ENCODE results near the gene DNAH9.

DNAH9 gene, protein sequence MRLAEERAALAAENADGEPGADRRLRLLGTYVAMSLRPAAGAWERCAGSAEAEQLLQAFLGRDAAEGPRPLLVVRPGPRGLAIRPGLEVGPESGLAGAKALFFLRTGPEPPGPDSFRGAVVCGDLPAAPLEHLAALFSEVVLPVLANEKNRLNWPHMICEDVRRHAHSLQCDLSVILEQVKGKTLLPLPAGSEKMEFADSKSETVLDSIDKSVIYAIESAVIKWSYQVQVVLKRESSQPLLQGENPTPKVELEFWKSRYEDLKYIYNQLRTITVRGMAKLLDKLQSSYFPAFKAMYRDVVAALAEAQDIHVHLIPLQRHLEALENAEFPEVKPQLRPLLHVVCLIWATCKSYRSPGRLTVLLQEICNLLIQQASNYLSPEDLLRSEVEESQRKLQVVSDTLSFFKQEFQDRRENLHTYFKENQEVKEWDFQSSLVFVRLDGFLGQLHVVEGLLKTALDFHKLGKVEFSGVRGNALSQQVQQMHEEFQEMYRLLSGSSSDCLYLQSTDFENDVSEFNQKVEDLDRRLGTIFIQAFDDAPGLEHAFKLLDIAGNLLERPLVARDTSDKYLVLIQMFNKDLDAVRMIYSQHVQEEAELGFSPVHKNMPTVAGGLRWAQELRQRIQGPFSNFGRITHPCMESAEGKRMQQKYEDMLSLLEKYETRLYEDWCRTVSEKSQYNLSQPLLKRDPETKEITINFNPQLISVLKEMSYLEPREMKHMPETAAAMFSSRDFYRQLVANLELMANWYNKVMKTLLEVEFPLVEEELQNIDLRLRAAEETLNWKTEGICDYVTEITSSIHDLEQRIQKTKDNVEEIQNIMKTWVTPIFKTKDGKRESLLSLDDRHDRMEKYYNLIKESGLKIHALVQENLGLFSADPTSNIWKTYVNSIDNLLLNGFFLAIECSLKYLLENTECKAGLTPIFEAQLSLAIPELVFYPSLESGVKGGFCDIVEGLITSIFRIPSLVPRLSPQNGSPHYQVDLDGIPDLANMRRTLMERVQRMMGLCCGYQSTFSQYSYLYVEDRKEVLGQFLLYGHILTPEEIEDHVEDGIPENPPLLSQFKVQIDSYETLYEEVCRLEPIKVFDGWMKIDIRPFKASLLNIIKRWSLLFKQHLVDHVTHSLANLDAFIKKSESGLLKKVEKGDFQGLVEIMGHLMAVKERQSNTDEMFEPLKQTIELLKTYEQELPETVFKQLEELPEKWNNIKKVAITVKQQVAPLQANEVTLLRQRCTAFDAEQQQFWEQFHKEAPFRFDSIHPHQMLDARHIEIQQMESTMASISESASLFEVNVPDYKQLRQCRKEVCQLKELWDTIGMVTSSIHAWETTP (N-terminal part only)

DNA sequence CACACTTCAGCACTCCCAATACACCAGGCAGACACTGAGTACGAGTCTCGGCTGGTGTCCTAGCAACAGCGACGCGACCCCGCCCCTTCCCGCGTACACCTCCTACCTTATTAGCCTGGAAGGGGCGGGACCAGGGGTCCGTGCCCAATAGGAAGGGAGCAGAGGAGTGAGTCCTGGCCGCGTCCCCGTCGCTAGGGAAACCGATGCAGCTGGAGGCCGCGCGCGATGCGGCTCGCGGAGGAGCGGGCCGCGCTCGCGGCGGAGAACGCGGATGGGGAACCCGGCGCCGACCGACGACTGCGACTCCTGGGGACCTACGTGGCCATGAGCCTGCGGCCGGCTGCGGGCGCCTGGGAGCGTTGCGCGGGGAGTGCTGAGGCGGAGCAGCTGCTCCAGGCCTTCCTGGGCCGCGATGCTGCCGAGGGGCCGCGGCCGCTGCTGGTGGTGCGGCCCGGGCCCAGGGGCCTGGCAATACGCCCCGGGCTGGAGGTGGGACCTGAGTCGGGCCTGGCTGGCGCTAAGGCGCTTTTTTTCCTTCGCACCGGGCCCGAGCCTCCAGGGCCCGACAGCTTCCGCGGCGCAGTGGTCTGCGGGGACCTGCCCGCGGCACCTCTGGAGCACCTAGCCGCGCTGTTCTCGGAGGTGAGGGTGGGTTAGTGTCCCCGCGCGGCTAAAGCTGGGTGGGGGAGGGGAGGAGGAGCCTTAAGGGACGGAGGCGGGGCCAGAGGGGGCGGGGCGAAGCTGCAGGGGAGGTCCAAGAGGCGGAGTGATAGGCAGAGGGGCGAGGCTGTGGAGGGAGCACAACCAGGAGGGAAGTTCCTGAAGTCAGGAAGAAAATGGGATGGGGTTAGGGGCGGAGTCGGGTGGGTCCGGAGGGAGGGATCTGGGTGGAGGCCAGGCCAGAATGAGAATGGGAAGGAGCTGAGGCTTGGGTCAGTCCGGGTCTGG, at the start of gene DNAH9:
TSS of gene DNAH9 (plus strand) at position 197 of the 948 bp plus-strand sequence. CDS start at position 226, 29 bp downstream.
- no peak for DNase-seq

DNA sequence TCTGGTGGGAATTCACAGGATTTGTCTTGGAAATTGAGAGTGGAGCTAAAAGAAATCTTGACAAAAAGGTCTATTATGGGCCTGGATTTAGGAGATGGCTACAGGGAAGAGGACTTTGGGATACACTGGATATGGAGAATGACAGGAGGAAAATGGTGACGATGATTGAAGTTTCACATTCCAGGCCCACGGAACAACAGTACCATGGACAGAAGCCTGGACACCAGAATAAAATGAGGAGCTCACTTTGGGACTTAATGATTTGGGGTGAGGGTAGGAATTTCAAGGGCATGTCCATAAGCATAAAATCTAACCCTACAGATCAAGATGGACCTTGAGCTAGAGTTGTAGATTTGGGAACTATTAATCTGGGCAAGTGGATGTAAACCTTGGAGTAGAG, 47.8 kb upstream of the DNAH9 start:
- DNase-seq: no peak

DNA sequence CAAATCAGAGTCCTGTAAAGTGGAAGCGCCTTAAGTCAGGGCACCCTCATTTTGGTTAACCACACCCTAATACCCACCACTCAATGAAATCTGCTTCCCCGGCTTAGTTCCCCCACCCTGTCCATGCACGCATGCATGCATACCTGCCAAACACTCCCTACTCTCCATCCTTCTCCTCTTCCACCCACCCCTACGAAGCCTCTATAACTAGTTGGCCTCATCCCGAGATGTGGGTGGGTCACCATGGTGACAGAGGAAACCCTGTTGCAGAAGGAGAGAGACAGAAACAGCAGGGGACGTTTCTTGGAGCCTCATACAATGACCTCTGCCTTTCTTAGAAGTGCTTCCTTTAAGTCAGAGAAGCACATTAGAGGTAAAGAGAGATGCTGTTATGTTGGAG, 46.8 kb upstream of the DNAH9 start:
- no peak for DNase-seq

DNA sequence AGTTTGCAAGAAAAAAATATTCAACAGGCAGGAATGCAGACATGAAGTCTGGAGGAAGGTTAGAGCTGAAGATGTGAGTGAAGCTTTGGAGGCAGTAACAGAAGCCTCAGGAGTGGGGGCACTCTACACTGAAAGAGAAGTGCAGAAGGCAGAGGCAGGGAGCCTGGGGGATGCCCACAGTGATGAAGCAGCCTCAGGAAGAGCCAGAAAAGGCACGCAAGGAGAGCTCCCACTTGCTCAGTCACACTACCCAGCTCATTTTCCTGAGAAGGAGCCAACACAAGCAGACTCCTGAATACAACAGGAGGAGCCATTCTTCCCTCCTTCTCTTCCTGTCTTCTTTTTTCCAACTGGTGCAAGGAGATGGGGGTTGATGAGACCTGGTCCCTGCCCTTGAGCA, 45.1 kb upstream of the DNAH9 start:
- DNase-seq: no peak

DNA sequence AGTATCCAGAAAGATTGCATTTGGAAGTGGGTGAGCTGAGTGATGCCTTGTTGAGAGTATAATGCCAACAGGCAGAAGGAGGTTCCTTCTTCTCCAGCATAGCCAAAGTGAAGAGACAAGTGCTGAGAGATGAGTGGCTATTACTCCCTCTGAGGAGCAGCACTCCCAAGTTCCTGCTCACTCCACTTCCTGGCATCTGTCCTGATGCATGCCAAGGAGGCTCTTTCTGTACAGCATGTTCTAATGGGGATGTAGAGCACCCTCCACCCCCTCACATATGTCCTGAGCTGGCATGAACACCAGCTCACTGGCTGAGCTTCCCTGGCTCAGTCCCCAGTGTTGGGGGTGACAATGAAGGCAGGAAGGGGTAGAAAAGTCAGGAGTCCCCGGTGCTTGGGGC, 44.2 kb upstream of the DNAH9 start:
- DNase-seq: no peak

DNA sequence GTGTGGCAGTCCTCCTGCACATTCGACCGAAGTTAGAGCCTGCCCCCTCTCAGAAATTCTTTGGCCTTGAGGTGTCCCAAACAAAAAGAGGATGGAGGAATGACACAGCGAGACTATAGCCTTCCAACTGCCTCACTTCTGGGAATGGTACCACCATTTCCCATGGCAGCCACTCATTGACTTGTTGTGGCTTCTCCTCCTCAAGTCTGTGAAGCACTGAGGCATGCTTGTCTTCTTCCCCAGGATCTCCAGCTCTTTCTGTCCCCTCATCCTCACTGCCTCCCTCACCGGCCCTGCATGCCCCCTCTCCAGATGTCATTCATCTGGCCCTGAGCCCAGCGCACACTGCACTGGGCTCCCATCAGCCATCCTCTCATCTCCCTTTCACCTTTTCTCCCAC, 43.7 kb upstream of the DNAH9 start:
- no peak for DNase-seq

DNA sequence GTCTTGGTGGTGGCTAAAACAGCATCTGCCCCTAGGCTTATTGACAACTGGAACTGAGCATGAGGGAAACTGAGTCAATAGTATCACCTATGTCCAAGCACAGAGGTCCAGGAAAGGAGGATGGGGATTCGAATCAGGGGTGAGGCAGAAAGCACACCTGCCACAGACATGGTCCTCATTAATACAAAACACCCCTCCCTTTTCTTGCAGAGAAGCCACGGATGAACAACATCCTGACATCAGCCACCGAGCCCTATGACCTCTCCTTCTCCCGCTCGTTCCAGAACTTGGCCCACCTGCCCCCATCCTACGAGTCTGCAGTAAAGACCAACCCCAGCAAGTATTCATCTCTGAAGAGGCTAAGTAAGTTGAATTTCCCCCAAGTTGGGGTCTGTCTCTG, 42.7 kb upstream of the DNAH9 start:
- DNase-seq: no peak

DNA sequence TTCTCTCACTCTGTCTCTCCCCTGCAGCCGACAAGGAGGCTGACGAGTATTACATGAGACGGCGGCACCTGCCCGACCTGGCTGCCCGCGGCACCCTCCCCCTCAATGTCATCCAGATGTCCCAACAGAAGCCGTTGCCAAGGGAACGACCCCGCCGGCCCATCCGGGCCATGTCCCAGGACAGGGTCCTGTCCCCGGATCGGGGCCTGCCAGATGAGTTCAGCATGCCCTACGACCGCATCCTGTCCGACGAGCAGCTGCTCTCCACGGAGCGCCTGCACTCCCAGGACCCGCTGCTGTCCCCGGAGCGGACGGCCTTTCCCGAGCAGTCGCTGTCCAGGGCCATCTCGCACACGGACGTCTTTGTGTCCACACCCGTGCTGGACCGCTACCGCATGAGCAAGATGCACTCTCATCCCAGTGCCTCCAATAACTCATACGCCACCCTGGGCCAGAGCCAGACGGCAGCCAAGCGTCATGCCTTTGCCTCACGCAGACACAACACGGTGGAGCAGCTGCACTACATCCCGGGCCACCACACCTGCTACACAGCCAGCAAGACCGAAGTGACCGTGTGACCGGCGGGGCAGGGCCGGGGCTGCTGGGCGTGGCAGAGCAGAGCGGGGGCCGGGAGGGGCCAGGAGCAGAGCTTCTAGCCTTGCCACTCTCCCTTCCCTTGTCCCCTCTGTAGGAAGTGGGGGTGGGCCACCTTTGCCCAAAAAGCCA, 40.4 kb upstream of the DNAH9 start:
- DNase-seq: no peak

DNA sequence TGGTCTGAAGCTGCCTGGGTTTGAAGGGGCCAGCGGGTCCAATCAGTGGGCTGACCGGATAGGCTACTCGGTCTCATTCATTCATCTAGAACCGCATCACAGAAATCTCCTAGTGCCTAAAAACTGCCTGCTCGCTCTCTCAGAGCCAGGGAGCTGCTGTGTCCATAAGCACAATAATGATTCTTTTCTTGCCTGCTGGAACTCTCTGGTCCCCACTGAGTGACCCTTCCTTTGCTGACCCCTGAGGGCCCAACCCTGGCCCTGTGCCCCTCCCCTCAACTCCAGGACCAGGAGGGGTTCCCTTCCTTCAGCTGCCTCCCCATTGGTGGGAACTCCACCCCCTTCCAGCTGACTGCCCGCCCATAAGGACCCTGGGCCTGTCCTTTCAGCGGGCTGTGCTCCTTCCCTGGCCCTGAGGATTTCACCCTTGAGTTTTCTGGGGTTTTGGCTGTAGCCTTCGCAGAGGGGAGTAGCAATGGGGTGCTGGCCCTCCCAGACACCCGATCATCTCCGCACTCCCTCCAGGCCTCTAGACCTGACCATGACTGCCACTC, 39.5 kb upstream of the DNAH9 start:
- DNase-seq: no peak

DNA sequence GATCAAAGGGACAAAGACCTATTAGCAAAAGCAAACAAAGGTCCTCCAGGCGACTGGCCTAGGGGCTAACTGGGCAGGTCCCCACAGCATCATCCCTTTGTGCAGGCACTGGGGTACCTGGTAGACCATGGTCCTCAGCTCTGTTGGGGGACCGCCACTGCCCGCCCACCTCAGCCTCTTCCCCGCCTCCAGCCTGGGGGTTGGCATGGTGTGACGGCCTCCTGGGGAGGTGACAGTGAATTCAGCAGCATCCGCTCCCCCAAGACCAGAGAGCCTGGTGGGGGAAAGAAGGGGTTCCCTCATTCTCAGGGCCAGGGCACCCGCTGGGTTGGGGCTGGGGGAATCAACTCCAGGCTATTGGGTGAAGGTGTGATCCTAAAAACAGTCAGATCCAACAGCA, 38.7 kb upstream of the DNAH9 start:
- no peak for DNase-seq

DNA sequence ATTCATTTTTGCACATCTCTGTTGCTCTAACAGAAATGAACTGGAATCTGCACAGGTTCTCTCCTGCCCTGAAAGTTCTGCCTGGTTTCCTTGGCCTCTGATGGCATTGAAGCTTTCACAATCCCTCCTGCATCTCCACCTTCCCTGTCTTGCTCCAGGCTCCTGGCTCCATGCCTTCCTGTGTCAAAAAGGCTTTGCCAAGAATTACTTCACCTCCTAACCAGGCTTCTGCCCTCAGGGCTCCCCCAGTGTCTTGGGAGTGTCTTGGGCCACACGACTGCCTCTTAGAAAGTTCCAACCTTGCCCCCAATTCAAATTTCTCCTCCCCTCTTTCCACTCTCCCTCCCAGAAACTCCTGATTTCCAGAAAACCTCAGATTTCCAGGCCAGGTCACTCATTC, 37.0 kb upstream of the DNAH9 start:
- no peak for DNase-seq

DNA sequence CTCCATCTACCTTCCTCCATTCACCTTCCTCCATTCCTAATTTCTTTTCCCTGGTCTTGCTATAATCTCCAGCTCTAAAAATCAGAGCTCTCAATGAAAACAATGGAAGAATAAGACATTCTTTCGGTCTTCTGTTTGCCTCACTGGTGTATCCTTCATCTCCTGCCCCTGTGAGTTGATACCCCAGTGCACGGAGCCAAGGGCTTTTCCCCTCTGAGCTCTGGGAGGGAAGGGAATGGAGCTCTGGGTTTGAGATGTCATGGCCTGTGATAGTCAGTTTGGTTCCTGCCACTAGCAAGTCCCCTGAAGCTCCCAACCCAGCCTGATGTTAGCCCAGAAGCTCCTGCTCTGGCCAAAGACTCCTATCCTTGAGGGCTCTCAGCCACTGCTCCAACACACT, 36.6 kb upstream of the DNAH9 start:
- no peak for DNase-seq

DNA sequence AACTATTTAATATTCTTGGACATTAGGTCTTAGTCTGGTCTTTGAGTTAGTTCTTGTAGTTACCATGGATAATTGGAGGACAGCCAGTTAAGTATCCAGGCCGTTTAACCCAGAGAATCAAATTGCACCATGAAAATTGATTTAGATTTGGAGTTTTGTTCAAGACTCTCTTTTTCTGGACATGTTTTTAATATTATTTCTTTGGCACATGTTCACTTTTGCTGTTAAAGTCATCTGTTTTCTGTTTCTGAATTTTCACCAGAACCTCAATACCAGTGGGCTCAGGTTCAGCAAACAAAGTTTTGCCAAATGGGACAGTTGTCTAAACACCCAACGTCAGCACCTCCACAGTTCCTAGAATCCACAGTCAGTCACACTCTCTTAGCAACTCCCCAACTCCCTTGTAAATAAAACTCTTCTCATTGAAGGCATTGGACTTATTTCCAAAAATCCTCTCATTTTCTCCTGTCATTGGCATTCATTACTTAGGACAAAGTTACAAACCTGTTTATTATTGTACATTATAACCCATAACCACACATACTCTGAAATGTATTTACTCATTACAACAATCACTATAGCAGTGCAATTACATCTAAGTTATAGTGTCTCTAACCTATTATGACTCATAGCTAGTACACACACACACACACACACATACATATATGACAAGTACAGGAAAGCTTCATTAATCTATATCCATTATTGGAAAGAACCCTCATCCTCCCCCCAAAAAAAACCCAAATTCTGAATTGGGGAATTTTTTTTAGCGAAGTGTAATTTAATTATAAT, 33.5 kb upstream of the DNAH9 start:
- DNase-seq: no peak

DNA sequence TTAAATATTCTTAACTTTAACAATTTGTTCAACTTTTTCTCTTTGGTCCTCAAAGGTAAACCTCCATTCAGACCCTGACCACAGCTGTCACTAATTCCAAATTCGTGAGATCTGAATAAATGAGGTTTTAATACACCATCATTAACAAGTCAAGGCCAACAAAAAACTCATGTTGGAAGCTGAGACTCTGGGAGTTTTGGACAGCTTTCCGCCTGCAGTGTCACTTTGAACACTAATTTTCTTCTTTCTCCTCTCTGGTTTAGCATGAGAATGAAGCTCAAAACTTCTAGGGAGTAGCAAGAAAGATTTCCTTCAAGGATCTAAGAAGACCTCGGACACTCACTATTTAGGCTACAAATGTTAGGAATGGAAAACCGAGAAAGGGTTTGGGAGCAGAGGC, 32.7 kb upstream of the DNAH9 start:
- no peak for DNase-seq

DNA sequence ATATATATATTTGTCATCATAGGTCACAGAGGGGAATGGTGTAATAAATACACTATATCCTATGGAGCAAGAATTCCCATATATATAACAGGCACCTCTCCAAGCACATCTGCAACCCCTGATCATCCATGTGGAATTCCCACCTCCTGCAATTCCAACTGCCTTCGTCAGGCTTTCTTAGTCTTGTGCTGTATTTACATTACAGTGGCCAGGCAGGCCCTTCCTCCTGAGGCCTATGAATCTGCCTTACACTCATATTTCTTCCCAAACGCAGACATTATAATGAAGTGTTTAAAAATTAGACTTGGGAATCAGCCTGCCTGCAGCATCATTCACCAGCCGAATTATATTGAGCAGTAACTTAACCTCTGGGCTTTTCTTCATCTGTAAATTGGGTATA, 19.3 kb upstream of the DNAH9 start:
- no peak for DNase-seq

DNA sequence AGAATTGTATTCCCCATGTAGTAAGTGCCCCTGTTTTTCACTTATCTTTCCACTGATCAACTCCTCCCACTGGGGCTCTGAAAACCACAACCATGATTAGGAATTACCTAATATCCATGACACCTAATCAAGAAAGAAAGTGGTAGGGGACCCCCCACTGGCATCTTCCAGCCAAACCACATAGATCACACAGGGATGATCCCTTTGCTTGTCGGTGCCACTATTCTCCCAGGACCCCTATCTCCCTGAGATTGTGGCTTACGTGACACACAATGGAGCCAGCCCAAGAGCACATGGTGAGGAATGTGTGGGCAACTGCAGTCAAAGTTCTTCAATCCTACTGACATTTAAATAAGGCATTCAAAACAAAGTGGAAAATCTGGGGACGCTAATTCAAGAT, 17.6 kb upstream of the DNAH9 start:
- no peak for DNase-seq

DNA sequence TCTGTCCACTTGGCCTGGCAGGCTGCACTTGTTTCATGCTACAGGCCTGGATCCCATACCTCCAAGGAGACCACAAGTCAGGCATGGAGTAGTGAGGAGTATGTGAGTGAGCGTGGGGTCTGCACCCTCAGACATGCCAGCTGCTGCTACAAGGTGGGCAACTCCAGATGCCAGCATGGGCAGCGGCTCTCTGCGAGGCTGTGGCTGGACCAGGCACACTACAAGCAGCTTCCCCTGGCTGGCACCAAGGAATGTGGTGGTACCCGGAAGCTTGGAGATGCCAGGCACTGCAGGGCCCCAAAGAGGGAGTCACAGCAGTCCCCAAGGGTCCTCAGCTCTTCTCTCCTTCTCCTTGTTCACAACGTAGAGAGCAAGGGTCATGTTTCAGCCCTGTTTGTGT, 16.1 kb upstream of the DNAH9 start:
- DNase-seq: no peak

DNA sequence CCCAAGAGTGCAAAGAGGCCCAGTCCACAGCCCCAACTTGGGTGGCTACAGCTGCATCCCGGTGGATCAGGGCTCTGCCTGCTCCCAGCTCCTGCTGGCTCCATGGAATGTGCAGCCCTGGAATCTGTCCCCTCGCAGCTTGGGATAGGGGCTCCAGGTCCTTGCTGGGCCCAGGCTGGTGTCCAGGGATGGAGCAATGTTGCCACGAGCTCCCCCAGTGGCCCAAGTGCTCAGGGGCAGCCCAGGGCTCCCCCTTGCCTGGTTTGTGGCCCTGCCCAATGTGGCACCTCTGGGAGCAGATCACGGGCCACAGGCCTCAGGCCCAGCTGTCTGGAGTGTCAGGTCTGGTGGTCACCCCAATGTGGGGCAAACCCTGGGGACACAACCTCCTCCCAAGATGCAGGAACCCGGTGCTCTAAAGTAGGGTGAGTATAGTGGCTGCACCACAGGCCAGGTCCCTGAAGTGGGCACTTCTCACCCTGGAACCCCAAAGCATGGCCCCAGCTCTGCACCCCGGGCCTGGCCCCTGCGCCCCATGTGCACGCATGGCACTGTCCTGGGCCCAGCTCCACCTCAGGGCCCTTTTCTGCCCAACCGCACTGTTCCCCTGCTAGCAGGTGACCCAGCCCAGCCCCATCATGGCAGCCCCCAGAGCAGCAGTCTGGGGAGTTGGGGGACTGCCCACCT, 14.8 kb upstream of the DNAH9 start:
- no peak for DNase-seq

DNA sequence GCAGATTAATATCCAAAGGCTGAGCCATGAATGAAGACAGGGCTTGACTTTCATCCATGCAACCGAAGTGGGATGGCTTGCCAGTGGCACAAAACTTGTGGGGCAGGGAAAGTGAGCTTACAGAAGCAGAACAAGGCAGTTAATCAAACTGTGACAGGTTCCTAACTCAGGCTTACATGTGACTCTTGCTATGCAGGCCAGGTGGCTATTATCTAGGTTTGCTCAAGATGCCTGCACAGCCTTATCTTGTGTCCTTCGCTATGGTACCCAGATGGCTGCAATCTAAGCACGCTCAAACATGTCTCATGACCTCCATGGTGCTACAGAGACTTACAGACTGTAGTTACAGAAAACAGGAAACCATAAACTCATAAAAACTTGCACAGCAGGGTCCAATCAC, 8.6 kb upstream of the DNAH9 start:
- no peak for DNase-seq

DNA sequence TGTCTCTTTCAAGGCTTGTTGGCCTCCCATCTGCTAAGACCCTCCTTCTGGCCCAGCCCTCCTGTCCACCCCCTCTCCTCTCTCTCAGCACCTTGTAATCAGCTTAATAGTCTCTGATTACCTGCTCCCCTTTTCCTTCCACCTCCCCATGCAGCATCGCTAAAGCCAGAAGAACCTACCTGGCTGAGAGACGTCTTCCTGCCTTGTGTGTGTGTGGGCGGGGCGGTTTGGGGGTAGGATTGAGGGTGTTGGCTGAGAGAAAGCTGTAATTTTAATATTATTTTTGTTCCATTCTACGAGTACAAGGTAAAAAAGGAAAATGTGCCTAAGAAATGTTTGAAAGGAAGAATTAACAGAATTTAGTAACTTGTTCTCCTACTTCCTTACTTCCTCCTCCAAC, 3.4 kb downstream of the DNAH9 start:
- DNase-seq: no peak
